Ecto neural progenitor cell (in vitro differentiated cells): ENCODE results near the gene SLC23A2.
"Not testable (repeated sequence)": the region's sequence is repeated elsewhere in the genome, so short reads cannot be mapped to it uniquely, and the experiment has no call there.

Experiments used
- DNase-seq: peaks from one replicate; pipeline ENCODE4 v3.0.0-alpha.2; 2018; ENCODE audit warnings: low spot score

Gene SLC23A2

GRCh38 chr20:5005326-5005725 lies 4.0 kb upstream of the SLC23A2 start:
- no peak for DNase-seq

- not testable (repeated sequence) for DNase-seq
These were observed 3.5 kb upstream of the SLC23A2 start for GRCh38 chr20:5004825-5005224.

GRCh38 chr20:5003626-5004025 lies 2.3 kb upstream of the SLC23A2 start:
- DNase-seq: no peak

- DNase-seq: peak; percentile 52
These were observed 735 bp upstream of the SLC23A2 start for GRCh38 chr20:5002077-5002413.

GRCh38 chr20:5000263-5001173 lies 792 bp downstream of the SLC23A2 start:
- DNase-seq: peak; percentile 57

GRCh38 chr20:4999788-5000187 lies 1.5 kb downstream of the SLC23A2 start:
- DNase-seq: no peak

GRCh38 chr20:4998160-4998651 lies 3.1 kb downstream of the SLC23A2 start:
- no peak for DNase-seq

GRCh38 chr20:4997222-4997621 lies 4.1 kb downstream of the SLC23A2 start:
- DNase-seq: no peak

GRCh38 chr20:4989570-4989969 lies 11.7 kb downstream of the SLC23A2 start:
- no peak for DNase-seq

GRCh38 chr20:4987130-4987529 lies 14.2 kb downstream of the SLC23A2 start:
- DNase-seq: no peak

GRCh38 chr20:4985658-4986057 lies 15.7 kb downstream of the SLC23A2 start:
- DNase-seq: no peak

GRCh38 chr20:4982281-4982680 lies 19.0 kb downstream of the SLC23A2 start:
- DNase-seq: no peak

GRCh38 chr20:4979841-4980410 lies 21.4 kb downstream of the SLC23A2 start:
- no peak for DNase-seq

GRCh38 chr20:4978050-4978918 lies 23.0 kb downstream of the SLC23A2 start:
- no peak for DNase-seq

- DNase-seq: not testable (repeated sequence)
These were observed 25.3 kb downstream of the SLC23A2 start for GRCh38 chr20:4976014-4976413.

GRCh38 chr20:4973330-4974097 lies 27.8 kb downstream of the SLC23A2 start:
- no peak for DNase-seq

GRCh38 chr20:4972506-4973251 lies 28.6 kb downstream of the SLC23A2 start:
- DNase-seq: no peak

GRCh38 chr20:4971064-4971463 lies 30.2 kb downstream of the SLC23A2 start:
- no peak for DNase-seq

GRCh38 chr20:4967752-4968477 lies 33.4 kb downstream of the SLC23A2 start:
- DNase-seq: no peak
